GM06990 (cell line): ENCODE data around the gene CNTNAP2.

Source experiments
- DNase-seq: peaks from one replicate; pipeline ENCODE4 v3.0.0-alpha.2; 2011; ENCODE audit not compliant: insufficient read length; ENCODE audit errors: extremely low read depth
- H3K27me3 ChIP-seq: replicated peaks from 2 replicates; pipeline ENCODE4 v1.6.0; 2011; ENCODE audit warnings: low read length; ENCODE audit not compliant: control insufficient read depth, insufficient read depth
- H3K36me3 ChIP-seq: 2 replicates; pipeline ENCODE4 v1.5.1; 2011; ENCODE audit warnings: low read length; ENCODE audit not compliant: control insufficient read depth, insufficient read depth
- H3K4me3 ChIP-seq: replicated peaks from 2 replicates; pipeline ENCODE4 v1.5.1; 2011; ENCODE audit warnings: low read depth, mild to moderate bottlenecking, control low read depth, low read length
- CTCF ChIP-seq: IDR thresholded peaks from 2 replicates; pipeline ENCODE4 v1.5.1; 2011; ENCODE audit warnings: low read length, control low read depth, mild to moderate bottlenecking, inconsistent platforms; ENCODE audit not compliant: insufficient read depth, poor library complexity, severe bottlenecking

The CNTNAP2 gene

GRCh38 chr7:147700702-147701101, 1584.1 kb downstream of the CNTNAP2 start:
- Histone ChIP-seq H3K4me3 (no peak overlapping the region), H3K36me3 (no peaks in the 10 kb centered on the region), H3K27me3 (no peaks in the 10 kb centered on the region)
- no peak for DNase-seq
- no peak for TF ChIP-seq CTCF

GRCh38 chr7:147707926-147708325, 1591.3 kb downstream of the CNTNAP2 start:
- no peak for DNase-seq
- no peak for TF ChIP-seq CTCF
- Histone ChIP-seq H3K36me3 (no peaks in the 10 kb centered on the region), H3K27me3 (no peaks in the 10 kb centered on the region), H3K4me3 (no peak overlapping the region)

- no peak overlapping the region for H3K4me3 ChIP-seq
- no peaks in the 10 kb centered on the region for H3K27me3 ChIP-seq
- no peaks in the 10 kb centered on the region for H3K36me3 ChIP-seq
- DNase-seq = no peak
- TF ChIP-seq CTCF = no peak
These were observed 1592.3 kb downstream of the CNTNAP2 start for GRCh38 chr7:147708871-147709270.

GRCh38 chr7:147711447-147711846, 1594.8 kb downstream of the CNTNAP2 start:
- Histone ChIP-seq H3K27me3 (no peaks in the 10 kb centered on the region), H3K36me3 (no peaks in the 10 kb centered on the region), H3K4me3 (no peak overlapping the region)
- no peak for TF ChIP-seq CTCF
- no peak for DNase-seq

- Histone ChIP-seq H3K36me3 (no peaks in the 10 kb centered on the region), H3K4me3 (no peak overlapping the region), H3K27me3 (no peaks in the 10 kb centered on the region)
- DNase-seq = no peak
- no peak for TF ChIP-seq CTCF
These were observed 1605.6 kb downstream of the CNTNAP2 start for GRCh38 chr7:147721962-147722830.
